HL-60 (cell line): ENCODE results near the gene ARHGEF11.
A peak's percentile ranks its signal among the peaks of the same experiment; 100 is the strongest.

Experiments
- CTCF ChIP-seq: IDR thresholded peaks from one replicate; pipeline ENCODE4 v1.5.1; 2011; ENCODE audit warnings: low read length, control low read depth, inconsistent platforms; ENCODE audit not compliant: insufficient read depth
- POLR2AphosphoS5 ChIP-seq: IDR thresholded peaks from 2 replicates; pipeline ENCODE4 v1.6.1; 2012; ENCODE audit warnings: low read depth

GRCh38 chr1:156910309-156910782, 135.2 kb downstream of the ARHGEF11 start:
- peak; percentile 73 for TF ChIP-seq CTCF
- TF ChIP-seq POLR2AphosphoS5 = no peak
